Ammon's horn (tissue), 1 donor: ENCODE measurements around the gene C16orf74.

Source experiments
- DNase-seq: peaks from one replicate; pipeline ENCODE4 v3.0.0-alpha.2; 2016; ENCODE audit warnings: low spot score

C16orf74 gene

DNA sequence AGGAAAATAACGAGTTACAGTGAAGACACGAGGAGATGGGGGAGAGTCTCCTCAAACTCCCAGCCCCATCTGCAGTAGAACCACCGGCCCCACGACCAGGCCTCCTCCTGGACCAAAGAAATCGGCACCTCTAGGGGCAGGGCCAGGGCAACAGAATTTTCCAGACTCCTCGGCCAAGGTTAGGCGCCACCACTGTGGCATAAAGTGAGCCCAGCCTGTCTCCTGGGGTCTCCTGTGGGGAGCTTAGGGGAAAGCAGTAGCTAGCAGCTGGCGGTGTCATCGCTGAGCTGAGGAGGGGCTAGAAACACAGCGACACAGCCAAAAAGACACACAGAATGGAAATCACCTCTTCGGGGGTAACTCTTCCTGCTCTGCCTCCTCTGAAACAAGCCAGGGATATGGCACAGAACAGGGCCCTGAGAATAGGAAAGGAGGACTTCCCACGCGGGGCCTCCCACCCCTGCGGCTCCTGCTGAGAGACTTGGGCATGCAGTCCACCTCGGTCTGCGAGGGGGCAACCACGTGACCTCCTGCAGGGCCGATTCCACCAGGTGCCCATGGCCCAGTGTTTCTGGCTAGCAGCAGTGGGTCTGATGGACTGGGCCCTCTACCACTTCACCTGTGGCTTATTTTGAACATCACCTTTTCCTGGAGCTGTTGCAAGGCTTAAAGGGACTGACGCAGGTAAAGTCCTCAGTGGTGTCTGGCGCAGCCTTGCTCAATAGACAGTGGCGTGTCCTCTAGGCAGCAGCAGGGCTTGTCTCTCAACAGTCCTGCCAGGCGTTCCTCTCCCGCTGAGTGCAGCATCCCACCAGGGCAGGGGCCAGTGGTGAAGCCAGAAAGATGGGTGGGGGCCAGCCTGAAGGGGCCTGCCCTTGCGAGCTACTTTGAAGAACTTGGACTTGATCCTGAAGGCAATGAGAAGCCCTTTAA lies 55.4 kb downstream of the C16orf74 start:
- no peak for DNase-seq

DNA sequence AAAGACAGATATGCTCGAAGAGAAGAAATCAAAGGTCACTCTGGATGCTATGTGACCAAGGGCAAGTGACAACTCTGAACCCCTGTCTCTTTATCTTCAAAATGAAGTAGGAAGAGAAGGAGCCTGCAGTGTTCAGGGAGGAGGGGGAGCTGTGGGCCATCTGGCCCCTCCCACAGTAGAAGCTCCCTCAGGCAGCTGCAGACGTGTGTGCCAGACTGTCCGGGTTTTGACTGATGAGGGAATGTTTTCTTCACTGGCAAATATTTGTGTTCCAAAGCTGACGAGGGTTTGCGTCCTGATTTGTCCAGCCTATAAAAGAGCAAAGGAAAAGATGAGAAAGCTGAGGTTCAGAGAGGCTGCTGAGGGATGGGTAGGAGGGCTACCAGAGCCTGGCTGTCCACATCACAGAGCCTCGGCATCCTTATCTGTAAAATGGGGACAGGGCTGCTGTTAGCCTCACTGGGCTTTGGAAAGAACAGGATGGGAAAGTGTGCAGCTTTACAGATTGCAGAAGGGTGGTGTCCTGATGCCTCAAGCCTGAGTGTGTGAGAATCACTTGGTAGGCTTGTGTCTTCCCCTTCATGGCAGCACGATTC lies 60.3 kb downstream of the C16orf74 start:
- peak; percentile 25 for DNase-seq

GRCh38 chr16:85689950-85690320 lies 61.0 kb downstream of the C16orf74 start:
- DNase-seq = no peak

DNA sequence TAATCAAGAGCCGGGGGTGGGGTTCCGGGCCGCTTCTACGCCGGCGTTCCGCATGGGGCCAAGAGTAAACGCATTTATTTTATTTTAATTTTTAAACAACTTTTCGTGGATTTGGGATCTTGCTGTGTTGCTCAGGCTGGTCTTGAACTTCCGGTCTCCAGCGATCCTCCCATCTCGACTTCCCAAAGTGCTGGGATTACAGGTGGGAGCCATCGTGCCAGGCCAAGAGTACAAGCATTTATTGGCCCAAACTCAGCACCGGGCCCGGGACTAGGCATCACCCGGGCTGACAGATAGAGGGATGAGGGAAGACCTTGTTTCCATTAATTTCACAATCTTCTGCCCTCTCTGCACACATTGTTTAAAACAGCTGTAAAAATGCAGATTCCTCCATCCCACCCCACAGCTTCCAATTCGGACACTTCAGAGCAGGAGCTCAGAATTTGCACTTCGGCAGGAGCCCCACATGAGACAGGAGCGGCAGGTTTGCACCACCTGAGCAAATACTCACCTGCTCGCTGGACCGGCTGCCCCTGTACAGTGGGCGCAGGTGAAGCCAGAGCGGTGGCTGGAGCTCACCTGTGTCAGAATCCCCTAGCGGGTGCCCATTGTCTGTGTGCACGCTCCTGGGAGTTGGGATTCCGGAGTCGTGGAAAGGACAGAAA lies 61.5 kb downstream of the C16orf74 start:
- no peak for DNase-seq

- DNase-seq = peak; percentile 90
These were observed 62.2 kb downstream of the C16orf74 start, which contains the start of gene GINS2 for GRCh38 chr16:85688586-85689284. TSS of gene GINS2 (minus strand) at chr16:85688954. CDS start at chr16:85688898, 56 bp downstream.

DNA sequence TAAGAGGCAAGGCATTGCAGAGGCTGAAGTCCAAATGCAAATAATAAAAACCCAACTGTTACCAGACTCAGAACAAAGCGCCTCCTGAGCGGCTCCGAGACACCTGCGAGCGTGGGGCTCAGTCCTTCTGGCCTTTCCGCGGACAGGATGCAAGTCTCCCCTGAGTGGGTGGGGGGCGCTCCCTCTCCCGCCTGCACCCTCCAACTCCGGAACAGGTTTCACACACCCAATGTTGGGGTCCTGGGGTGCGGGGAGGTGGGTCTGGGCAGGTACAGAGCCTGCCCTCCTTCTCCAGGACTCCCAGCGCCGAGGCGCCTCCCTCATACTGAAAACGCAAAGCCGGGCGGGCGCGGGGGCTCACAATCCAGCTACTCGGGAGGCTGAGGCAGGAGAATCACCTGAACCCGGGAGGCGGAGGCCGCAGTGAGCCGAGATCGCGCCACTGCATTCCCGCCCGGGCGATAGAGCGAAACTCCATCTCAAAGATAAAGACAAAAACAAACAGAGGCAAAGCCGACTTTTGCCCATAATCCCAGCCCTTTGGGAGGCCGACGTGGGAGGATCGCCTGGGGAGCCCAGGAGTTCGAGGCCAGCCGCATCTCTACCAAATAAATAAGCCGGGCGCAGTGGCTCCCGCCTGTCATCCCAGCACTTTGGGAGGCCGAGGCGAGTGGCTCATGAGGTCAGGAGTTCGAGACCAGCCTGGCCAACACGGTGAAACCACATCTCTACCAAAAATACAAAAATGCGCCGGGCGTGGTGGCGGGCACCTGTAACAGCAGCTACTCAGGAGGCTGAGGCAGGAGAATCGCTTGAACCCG lies 63.0 kb downstream of the C16orf74 start:
- no peak for DNase-seq

DNA sequence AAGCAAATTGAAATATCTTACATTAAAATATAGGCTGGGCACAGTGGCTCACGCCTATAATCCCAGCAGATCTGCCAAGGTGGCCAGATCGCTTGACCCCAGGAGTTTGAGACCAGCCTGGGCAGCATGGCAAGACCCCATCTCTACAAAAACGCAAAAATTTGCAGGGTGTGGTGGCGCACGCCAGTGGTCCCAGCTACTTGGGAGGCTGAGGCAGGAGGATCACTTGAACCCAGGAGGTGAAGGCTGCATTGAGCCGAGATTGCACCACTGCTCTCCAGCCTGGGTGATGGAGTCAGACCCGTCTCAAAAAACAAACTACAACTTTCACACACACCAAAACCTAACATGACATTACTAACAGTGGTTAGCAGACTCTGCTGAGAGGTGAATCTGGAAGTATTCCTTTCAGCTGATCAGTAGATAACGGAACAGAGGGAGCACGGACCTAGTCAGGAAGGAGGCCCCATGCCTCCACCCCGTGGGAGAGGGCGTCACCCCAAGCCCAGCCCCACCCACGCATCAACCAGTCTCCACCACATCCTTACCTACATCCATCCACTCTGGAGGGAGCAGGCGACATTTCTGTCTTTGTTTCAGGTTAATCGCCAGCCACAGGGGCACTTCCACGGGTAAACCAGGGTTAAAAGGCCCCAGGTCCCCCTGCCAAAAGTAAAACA lies 63.8 kb downstream of the C16orf74 start:
- DNase-seq = no peak

DNA sequence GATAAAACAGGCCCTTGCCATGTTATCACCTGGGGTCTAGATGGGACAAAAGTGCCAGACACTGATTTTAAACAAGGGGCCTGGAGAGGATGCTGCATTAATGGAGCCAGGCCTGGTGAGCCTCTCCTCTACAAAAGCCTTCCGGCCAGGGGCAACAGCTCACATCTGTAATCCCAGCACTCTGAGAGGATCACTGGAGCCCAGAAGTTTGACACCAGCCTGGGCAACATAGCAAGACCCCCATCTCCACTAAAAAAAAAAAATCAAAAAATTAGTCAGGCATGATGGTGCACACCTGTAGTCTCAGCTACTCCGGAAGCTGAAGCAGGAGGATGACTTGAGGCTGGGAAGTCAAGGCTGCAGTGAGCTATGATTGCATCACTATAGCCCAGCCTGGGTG lies 65.6 kb downstream of the C16orf74 start:
- no peak for DNase-seq

- DNase-seq = no peak
These were observed 67.5 kb downstream of the C16orf74 start for GRCh38 chr16:85683363-85683762.

DNA sequence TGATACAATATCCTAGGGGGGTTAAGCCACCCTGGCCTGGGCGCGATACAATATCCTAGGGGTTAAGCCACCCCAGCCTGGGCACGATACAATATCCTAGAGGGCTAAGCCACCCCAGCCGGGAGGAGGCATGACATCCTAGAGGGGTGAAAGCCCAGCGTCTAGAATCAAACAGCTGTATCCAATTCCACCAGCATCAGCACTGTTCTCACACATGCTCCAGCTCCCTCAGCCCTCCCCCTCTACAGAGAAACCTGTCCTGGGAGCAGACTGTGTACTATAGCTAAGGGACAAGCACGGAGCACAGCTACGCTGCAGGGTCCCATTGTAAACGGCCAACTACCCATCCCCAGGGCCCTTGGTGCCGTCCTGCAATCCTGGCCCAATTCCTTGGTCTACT lies 68.4 kb downstream of the C16orf74 start:
- no peak for DNase-seq

- no peak for DNase-seq
These were observed 69.6 kb downstream of the C16orf74 start for GRCh38 chr16:85681255-85681654.

DNA sequence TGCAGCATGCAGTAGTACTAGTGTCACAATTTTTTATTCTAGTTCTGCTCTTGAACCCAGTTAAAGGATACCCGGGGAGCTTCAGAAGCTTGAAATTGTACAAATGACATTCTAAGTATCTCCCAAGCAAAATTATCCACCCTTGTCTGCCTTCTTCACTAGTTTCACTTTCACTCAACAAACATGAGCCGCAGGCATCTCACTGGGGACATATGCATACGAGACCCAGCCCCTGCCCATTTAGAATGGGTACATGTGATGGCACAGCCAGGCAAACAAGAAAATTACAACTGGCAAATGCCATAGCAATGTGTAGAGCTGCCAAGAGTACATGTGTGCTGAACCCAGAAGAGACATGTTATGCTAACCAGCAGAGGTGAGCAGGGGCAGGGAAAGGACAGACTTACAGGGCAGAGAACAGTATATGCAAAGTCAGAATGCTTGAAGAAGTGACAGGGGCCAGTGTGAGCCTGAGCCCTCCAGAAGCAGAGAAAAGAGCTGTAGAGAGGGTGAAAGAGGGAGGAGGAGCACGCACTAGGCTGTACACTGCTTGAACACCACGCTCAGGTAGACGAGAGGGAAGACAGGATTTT lies 70.4 kb downstream of the C16orf74 start:
- DNase-seq = no peak

DNA sequence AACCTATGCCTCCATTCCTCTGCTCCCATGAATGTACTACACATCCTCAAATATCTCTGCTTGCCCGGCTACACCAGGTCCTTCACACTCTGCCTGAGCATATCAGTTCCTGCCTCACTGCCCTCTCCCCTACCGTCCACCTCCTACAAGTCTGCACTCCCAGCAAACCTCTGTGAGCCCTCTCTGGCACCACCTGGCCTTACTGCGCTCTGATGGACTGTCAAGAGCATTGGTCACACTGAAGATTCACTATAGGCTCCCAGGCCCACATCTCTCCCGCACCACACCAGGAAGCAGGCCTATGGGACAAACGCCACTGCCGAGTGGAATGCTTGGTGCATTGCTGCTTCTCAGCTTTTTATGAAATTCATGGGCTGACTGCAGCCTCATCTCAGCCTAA lies 71.0 kb downstream of the C16orf74 start:
- DNase-seq = no peak

DNA sequence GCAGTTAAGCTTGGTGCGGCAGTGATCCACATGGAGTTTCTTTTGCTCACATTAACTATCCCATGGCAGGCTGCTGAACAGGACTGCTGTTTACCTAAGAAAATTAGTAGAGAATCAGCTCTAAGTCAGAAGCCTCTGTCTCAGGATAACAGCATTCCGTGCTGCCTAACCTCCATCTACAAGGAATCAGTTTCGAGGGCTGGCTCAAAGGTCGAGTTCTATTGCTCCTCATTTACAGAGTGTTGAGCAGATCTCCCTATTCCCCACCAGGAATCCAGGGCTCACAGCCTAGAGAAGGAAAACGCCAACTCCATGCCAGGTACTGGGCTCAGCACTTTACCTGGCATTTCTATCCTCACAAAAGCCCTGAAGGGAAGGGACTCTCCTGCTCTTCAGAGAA lies 72.1 kb downstream of the C16orf74 start:
- no peak for DNase-seq

DNA sequence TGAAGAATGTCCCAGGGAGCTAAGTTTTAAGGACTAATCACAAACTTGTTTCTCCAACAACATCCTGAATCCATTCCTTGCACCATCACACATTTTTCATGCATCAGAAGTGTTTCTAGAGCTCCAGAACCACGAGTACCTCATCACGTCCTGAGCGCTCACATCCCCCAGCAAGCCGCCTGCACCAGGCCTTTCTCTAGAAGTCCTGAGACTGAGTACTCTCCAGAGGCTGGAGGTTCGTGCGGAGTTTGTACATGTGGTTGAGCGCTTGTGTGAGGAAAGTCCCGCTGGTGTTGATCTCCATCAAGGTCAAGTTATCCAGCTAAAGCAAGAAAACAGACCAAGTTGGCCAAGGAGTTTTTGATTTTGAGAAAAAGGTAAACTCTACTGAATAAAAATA lies 72.9 kb downstream of the C16orf74 start:
- no peak for DNase-seq

- DNase-seq = no peak
These were observed 73.4 kb downstream of the C16orf74 start for GRCh38 chr16:85677383-85677967.

DNA sequence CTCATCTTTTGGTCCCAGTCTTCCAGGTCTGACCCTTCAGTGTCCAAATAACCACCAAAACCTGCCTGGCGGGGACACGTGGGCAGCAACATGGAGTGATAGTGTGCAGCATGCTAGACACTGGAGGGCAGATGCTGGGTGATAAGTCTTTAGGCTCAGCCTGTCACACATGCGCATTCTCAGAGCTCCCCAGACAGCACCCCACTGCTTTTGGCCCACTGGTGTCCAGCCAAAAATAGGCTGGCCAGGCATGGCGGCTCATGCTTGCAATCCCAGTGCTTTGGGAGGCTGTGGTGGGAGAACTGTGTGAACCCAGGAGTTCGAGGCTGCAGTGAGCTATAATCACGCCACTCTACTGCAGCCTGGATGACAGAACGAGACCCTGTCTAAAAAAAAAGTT lies 74.4 kb downstream of the C16orf74 start:
- no peak for DNase-seq

DNA sequence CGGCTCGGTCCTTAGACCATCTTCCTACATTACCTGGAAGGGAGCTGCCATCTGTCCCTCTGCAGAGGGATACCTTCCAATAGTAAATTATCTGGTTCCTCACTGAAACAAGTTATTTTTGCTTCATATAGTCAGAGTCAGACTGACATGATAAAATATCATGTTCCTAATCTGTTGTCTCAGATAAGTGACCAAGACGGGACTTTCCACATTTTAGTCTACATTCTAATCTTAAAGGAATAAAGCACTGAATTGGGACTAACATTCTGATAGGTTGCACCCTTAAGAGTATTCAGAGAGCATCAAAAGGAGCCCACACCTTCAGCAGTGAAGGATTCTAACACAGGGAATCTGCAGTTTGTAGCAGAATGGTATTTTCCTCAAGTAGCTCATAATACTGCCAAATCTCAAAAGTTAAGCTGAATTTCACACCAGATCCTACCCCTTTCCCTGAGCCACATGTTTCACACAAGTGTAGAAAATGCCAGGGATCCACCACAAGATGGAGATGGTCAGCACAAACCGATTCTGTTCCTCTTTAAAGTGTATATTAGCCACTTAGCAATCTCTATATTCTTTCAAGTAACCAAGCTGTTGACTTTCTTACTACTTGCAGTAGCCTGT lies 75.5 kb downstream of the C16orf74 start:
- peak; percentile 57 for DNase-seq

DNA sequence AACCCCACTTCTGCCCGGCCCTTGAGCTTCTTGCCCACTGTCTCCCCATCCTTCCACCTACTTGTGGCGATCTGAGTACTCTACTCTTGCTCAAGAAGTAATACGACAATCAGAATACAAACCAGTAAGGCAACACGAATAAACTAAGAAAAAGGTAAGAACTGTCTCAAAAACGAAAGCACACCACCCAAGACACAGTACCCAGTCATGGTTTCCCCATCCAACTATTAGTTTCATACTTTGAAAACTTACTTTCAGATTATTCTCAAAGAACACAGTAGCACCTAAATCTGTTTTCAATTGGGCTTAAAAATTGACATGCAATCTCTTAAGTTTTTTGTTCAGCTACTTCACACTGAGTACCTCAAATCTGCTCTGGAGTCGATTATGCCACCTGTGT lies 76.1 kb downstream of the C16orf74 start:
- no peak for DNase-seq

DNA sequence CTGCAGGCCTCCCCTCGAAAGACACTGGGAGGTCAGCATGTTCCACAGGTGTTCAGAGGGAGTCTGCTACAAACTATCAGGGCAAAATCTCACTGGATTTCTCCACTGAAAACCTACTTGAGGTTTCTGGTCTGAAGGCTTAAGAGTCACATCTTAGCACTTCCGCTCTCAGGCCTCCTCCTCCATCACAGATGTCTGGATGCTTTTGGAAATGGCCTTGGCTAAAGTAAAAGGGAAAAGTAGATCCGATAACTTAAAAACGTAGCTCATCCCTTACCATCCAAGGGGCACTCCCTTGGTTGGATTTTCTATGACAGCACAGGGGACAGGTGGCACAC lies 76.5 kb downstream of the C16orf74 start:
- DNase-seq = no peak
